CD8-positive, alpha-beta memory T cell (primary cell): ENCODE results near the gene ABHD2. TPM values are rescaled to one million over a fixed set of nuclear protein-coding genes. Genes with fewer than 3 reads are reported as not detected.
"Not testable (repeated sequence)": the region's sequence is repeated elsewhere in the genome, so short reads cannot be mapped to it uniquely, and the experiment has no call there.

ENCODE experiments used
- CTCF ChIA-PET: fragments of 350-600 bp; sonication (Branson Sonifier 250); formaldehyde crosslinking; loops from one replicate; lab custom pipeline; 2021; ENCODE audit warnings: antibody characterized with exemption; lab: Charles Lee
- POLR2A ChIA-PET: fragments of 350-600 bp; sonication (Branson Sonifier 250); formaldehyde crosslinking; loops from one replicate; lab custom pipeline; 2021; ENCODE audit warnings: antibody characterized with exemption; lab: Charles Lee
- DNase-seq, 5 donors: peaks; one replicate each; pipeline versions ENCODE4 v3.0.0 to v3.0.0-alpha.2; 2020 to 2022; ENCODE audit warnings: mixed read lengths in 1 of 5
- H3K27ac ChIP-seq: one replicate; pipeline ENCODE4 v1.7.0; 2013; ENCODE audit warnings: low read depth, mild to moderate bottlenecking, low read length, moderate library complexity
- H3K27me3 ChIP-seq: 2 replicates; pipeline ENCODE4 v1.7.0; 2013; ENCODE audit warnings: low read length, mild to moderate bottlenecking; ENCODE audit not compliant: insufficient read depth, poor library complexity, severe bottlenecking
- H3K36me3 ChIP-seq: 2 replicates; pipeline ENCODE4 v1.7.0; 2013; ENCODE audit warnings: mild to moderate bottlenecking, low read length, moderate library complexity; ENCODE audit not compliant: insufficient read depth
- H3K4me1 ChIP-seq: 2 replicates; pipeline ENCODE4 v1.7.0; 2013; ENCODE audit warnings: mild to moderate bottlenecking, low read length, moderate library complexity; ENCODE audit not compliant: insufficient read depth
- H3K4me3 ChIP-seq: 2 replicates; pipeline ENCODE4 v1.7.0; 2013; ENCODE audit warnings: mild to moderate bottlenecking, low read length
- H3K9me3 ChIP-seq: 2 replicates; pipeline ENCODE4 v1.7.0; 2013; ENCODE audit warnings: mild to moderate bottlenecking, low read length
- H3K27ac Mint-ChIP-seq, 8 donors: one replicate each; pipeline ENCODE4 v1.8.0; 2020 to 2021; ENCODE audit warnings: mixed read lengths in 8 of 8, mild to moderate bottlenecking in 6 of 8, inconsistent platforms in 3 of 8, moderate library complexity in 3 of 8
- H3K27me3 Mint-ChIP-seq, 2 donors: one replicate each; pipeline ENCODE4 v1.8.0; 2020 to 2021; ENCODE audit warnings: mixed read lengths in 2 of 2, mild to moderate bottlenecking in 1 of 2, moderate library complexity in 1 of 2
- H3K36me3 Mint-ChIP-seq, 3 donors: one replicate each; pipeline ENCODE4 v1.8.0; 2020 to 2021; ENCODE audit warnings: mixed read lengths in 3 of 3, inconsistent platforms in 1 of 3, mild to moderate bottlenecking in 1 of 3
- H3K4me1 Mint-ChIP-seq, 3 donors: one replicate each; pipeline ENCODE4 v1.8.0; 2020 to 2021; ENCODE audit warnings: mixed read lengths in 3 of 3, inconsistent platforms in 1 of 3, mild to moderate bottlenecking in 1 of 3
- H3K4me3 Mint-ChIP-seq, 7 donors: one replicate each; pipeline ENCODE4 v1.8.0; 2020 to 2021; ENCODE audit warnings: mixed read lengths in 7 of 7, mild to moderate bottlenecking in 6 of 7, moderate library complexity in 4 of 7, inconsistent platforms in 2 of 7
- H3K9me3 Mint-ChIP-seq, 5 donors: one replicate each; pipeline ENCODE4 v1.8.0; 2020 to 2022; ENCODE audit warnings: mixed read lengths in 5 of 5, mild to moderate bottlenecking in 3 of 5, moderate library complexity in 2 of 5, inconsistent platforms in 1 of 5
- polyA plus RNA-seq: library from polyadenylated mRNA; unstranded; fragments of 300-500 nt; fragmentation: Illumina TruSeq; gene quantifications from one replicate; pipeline ENCODE4 v1.2.3, GENCODE V29; 2021
- total RNA-seq, 2 experiments: library from RNA; stranded (reverse); gene quantifications; one replicate each; pipeline ENCODE4 v1.2.3, GENCODE V29; 2021

The ABHD2 gene
- total and polyA plus RNA-seq, 3 experiments from 2014 or later = 22.9 to 79.8 (median 68.7) TPM

DNA sequence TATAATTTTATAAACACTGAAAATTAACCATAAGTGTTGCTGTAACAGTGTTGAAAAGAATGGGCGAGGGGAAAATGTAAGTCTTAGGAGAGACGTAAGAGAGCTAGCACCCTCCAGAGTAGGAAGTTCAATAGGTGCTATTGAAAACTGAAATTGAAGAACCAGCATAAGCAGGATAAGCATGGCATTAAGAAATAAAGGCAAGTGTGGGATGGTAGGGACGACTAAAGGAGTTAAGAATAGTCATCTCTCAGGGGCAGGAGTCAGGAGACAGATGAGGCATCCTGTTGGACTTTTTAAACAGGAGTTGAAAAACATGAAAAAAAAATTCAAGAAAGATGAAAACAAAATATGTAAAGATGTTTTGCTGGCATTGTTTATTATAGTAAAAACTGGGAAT is 43.5 kb downstream of the ABHD2 start:
- Histone ChIP-seq H3K4me3 (no peak overlapping the region), H3K9me3 (no peaks in the 10 kb centered on the region), H3K4me1 (peaks cover 13% of the 10 kb centered on the region), H3K27ac (no peak overlapping the region), H3K27me3 (no peaks in the 10 kb centered on the region), H3K36me3 (no peaks in the 10 kb centered on the region)
- no peak for DNase-seq
- Mint-ChIP-seq H3K36me3 (peaks cover 9 to 32% (median 11%) of the 10 kb centered on the region in 3 donors), H3K27me3 (no peaks in the 10 kb centered on the region), H3K4me1 (peaks cover 27 to 44% (median 37%) of the 10 kb centered on the region in 3 donors), H3K9me3 (no peaks in the 10 kb centered on the region), H3K4me3 (no peak overlapping the region), H3K27ac (peak overlapping the region in 3 of 8 donors; percentile 4 to 36 (median 28))
- ChIA-PET POLR2A (no interaction called here), CTCF (interaction anchor here (0.9 to 2.5 kb wide), 6 partner anchors 12 to 227 kb away, joined by 3 to 8 read pairs (median 4); partner anchors contain the start of gene ABHD2)

DNA sequence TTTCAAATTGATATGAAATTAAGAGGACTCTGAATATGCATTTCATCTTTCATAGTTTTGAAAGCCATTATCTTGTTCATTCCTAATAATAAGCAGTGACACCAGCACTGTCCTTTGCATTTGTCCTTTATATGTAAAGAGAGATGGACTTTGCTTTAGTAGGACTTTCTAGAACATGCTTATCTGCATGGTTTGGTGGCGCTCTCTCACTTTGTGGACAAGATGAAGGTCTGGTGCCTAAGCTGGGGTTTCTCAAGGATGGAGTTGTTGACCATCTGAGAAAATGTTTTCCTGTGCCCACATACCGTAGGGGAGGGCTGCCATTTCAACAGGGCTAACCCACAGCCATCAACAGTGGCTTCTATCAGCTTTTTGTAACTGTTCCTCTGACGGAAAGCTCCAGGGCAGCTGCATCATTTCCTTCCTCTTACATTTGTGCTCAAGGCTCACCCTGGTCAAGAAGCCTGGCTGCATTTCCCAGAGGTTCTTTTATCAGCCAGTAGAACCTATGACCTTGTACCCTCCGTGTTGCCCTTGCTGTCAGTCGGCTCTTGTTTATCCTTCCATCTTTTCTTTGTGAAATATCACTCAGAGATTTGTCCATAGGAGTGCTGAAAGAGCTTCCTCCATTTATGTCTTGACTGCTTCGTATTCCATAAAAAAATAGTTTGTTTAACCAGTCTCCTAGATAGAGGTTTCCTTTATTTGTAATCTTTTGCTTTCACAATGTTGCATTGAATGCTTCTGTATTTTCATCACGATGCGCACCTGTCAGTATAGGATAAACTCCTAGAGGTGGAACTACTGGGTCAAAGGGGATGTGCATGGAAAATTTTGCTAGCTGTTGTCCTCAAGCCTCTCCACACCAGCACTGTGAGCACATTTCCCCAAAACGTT is 44.6 kb downstream of the ABHD2 start:
- Mint-ChIP-seq H3K36me3 (peaks cover 9 to 39% (median 11%) of the 10 kb centered on the region in 3 donors), H3K27me3 (no peaks in the 10 kb centered on the region), H3K4me3 (peak overlapping the region in 3 of 7 donors; percentile 0 to 53 (median 13)), H3K9me3 (no peaks in the 10 kb centered on the region), H3K4me1 (peaks cover 36 to 51% (median 45%) of the 10 kb centered on the region in 3 donors), H3K27ac (peak overlapping the region; percentile 11 to 85 (median 55))
- DNase-seq = peak in 1 of 5 donors; percentile 25
- CTCF ChIA-PET = interaction anchor here (0.9 to 2.5 kb wide), 6 partner anchors 13 to 228 kb away, joined by 3 to 8 read pairs (median 5); no protein-coding TSS in a partner anchor
- H3K27ac ChIP-seq = no peak overlapping the region
- no peaks in the 10 kb centered on the region for H3K9me3 ChIP-seq
- peaks cover 16% of the 10 kb centered on the region for H3K4me1 ChIP-seq
- no peaks in the 10 kb centered on the region for H3K36me3 ChIP-seq
- no peak overlapping the region for H3K4me3 ChIP-seq
- POLR2A ChIA-PET = no interaction called here
- no peaks in the 10 kb centered on the region for H3K27me3 ChIP-seq

DNA sequence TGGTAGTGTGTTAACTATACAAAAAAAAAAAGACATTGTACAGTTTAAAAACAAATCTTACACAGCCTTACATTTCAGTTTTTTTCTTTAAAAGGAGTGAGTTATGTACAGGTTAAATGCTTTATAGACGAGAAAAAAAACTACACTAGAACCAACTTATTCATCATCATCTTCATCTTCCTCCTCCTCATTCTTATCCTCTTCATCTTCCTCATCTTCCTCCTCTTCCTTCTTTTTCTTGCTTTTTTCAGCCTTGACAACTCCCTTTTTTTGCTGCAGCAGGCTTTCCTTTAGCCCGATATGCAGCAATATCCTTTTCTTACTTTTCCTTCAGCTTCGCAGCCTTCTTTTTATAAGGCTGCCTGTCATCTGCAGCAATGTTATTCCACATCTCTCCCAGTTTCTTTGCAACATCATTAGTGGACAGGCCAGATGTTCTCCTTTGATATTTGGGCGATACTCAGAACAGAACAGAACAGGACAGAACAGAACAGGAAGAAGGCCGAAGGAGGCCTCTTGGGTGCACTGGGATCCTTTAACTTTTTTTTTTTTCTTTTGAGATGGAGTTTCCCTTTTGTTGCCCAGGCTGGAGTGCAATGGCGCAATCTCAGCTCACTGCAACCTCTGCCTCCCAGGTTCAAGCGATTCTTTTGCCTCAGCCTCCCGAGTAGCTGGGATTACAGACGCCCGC is 47.3 kb downstream of the ABHD2 start:
- H3K36me3 ChIP-seq, H3K27me3 ChIP-seq, POLR2A ChIA-PET, H3K9me3 ChIP-seq, DNase-seq, H3K4me3 ChIP-seq, H3K4me3 Mint-ChIP-seq, H3K27ac ChIP-seq, H3K9me3 Mint-ChIP-seq, H3K27me3 Mint-ChIP-seq: not testable (repeated sequence)
- peak overlapping the region in 3 of 8 donors; percentile 48 to 69 (median 68) for H3K27ac Mint-ChIP-seq
- H3K4me1 Mint-ChIP-seq = peaks cover 39 to 54% (median 52%) of the 10 kb centered on the region in 3 donors
- CTCF ChIA-PET = interaction anchor here (1.1 kb wide), 1 partner anchor 36 kb away, joined by 3 read pairs; no protein-coding TSS in a partner anchor
- peaks cover 9 to 49% (median 15%) of the 10 kb centered on the region in 3 donors for H3K36me3 Mint-ChIP-seq
- peaks cover 10% of the 10 kb centered on the region for H3K4me1 ChIP-seq

DNA sequence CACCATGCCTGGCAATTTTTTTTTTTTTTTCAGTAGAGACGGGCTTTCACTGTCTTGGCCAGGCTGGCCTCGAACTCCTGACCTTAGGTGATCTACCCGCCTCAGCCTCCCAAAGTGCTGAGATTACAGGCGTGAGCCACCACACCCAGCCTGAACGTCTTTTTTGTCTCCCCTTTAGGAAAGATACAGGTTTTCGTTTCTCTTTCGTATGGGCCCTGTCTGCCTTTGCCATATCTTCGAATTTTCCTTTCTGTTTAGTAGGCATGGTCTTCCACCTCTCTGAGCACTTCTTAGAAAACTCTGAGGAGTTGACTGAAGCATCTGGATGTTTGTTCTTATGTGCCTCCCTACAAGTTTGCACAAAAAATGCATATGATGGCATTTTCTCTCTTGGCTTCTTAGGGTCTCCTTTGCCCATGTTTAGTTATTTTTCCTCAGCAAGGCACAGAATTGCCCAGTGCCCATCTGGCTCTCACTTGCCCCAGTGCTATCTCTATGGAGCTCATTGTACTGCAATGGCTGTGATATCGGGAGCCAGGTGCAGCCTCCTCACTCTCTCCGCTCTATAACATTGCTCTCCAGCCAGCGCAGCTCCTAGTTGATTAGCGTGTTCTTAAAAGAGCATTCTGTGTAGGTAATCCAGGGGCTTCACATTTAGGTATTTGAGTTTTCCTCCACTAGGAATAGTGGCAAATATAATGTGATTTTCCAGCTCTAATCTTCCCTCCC is 48.0 kb downstream of the ABHD2 start:
- Mint-ChIP-seq H3K36me3 (peaks cover 4 to 47% (median 11%) of the 10 kb centered on the region in 3 donors), H3K4me1 (peaks cover 42 to 51% (median 47%) of the 10 kb centered on the region in 3 donors), H3K27me3 (no peaks in the 10 kb centered on the region), H3K27ac (peak overlapping the region in 5 of 8 donors; percentile 19 to 96 (median 57)), H3K9me3 (no peaks in the 10 kb centered on the region), H3K4me3 (peak overlapping the region in 1 of 7 donors; percentile 12)
- ChIA-PET CTCF (interaction anchor here (1.1 kb wide), 1 partner anchor 35 kb away, joined by 3 read pairs; no protein-coding TSS in a partner anchor), POLR2A (no interaction called here)
- Histone ChIP-seq H3K27ac (no peak overlapping the region), H3K27me3 (no peaks in the 10 kb centered on the region), H3K36me3 (no peaks in the 10 kb centered on the region), H3K4me3 (no peak overlapping the region), H3K4me1 (peaks cover 10% of the 10 kb centered on the region), H3K9me3 (no peaks in the 10 kb centered on the region)
- no peak for DNase-seq

DNA sequence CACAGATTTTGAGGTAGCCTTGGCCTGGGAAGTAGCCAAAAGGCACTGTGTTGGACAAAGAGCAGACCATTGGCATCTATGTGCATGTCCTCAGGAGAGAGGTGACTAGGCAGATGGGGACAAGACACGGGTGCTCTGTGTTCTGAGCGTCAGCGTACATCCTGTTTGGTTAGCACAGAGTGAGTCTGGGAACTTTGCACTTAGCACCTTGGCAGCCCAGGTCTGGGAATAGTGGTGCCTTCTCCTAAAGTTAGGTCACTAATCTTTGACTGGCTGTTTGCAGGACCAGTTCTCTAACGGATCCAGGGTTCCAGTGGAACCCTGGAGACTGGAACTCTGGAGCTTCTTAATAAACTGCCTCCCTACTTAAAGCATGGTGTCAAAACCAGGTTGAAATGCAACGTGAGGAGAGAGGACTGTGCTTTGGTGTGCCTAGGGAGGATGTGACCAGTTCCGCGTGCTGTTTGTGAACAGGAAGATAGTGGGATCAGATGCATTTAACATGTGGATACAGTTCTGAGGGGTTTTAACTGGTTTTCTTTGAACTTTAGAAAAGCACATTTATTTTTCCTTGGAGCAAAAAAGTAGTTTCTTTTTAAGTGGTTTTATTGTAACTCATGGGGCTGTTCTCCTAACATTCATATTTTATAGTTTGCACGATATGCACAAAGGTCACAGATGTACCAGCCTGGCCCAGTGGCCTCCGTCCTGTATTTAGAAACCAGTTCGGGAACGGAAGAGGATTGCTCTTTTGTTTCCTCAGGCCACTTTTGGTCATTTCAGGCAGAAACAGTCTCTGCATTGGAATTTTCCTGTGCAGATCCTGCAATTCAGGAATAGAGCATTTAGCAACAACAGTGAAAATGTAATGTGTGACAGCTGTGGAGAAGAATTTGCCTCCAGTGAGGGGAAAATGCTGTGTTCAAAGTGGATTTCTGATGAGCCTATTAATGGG is 48.8 kb downstream of the ABHD2 start:
- DNase-seq = no peak
- no peak overlapping the region for H3K27ac ChIP-seq
- no peaks in the 10 kb centered on the region for H3K36me3 ChIP-seq
- no peak overlapping the region for H3K4me3 ChIP-seq
- no peaks in the 10 kb centered on the region for H3K9me3 ChIP-seq
- H3K27me3 ChIP-seq = no peaks in the 10 kb centered on the region
- peaks cover 43 to 45% (median 44%) of the 10 kb centered on the region in 3 donors for H3K4me1 Mint-ChIP-seq
- H3K9me3 Mint-ChIP-seq = no peaks in the 10 kb centered on the region
- ChIA-PET CTCF (interaction anchor here (1.1 kb wide), 1 partner anchor 34 kb away, joined by 3 read pairs; no protein-coding TSS in a partner anchor), POLR2A (no interaction called here)
- peak overlapping the region in 3 of 7 donors; percentile 8 to 22 (median 12) for H3K4me3 Mint-ChIP-seq
- peaks cover 10% of the 10 kb centered on the region for H3K4me1 ChIP-seq
- peaks cover 4 to 47% (median 11%) of the 10 kb centered on the region in 3 donors for H3K36me3 Mint-ChIP-seq
- H3K27me3 Mint-ChIP-seq = no peaks in the 10 kb centered on the region
- H3K27ac Mint-ChIP-seq = peak overlapping the region in 5 of 8 donors; percentile 29 to 96 (median 57)

DNA sequence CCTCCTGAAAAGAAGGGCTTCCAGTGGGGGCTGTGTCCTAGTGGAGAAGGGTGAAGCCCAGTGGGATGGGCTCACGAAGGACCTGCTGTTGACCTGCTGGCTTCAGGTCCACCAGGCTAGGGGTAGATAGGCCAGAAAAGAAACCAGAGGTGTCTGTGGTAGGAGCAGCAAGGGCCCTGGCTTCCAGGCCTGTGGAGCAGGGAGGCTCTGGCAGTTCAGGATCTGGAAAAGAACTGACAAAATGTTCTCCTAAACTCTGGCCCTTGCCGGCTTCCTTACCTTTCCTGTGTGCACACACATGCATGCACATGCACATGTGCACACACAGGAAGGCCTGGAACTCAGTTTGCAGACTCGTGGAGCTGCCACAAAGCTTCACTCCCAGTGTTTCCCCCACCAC is 49.7 kb downstream of the ABHD2 start:
- H3K4me3 ChIP-seq = no peak overlapping the region
- H3K4me3 Mint-ChIP-seq = no peak overlapping the region
- H3K9me3 Mint-ChIP-seq = no peaks in the 10 kb centered on the region
- peaks cover 43 to 49% (median 46%) of the 10 kb centered on the region in 3 donors for H3K4me1 Mint-ChIP-seq
- CTCF ChIA-PET = interaction anchor here (1.2 kb wide), 1 partner anchor 9 kb away, joined by 9 read pairs; no protein-coding TSS in a partner anchor
- peak overlapping the region in 1 of 8 donors; percentile 61 for H3K27ac Mint-ChIP-seq
- no peaks in the 10 kb centered on the region for H3K9me3 ChIP-seq
- H3K4me1 ChIP-seq = peaks cover 5% of the 10 kb centered on the region
- POLR2A ChIA-PET = no interaction called here
- H3K27me3 ChIP-seq = no peaks in the 10 kb centered on the region
- no peak for DNase-seq
- H3K27me3 Mint-ChIP-seq = no peaks in the 10 kb centered on the region
- H3K36me3 ChIP-seq = no peaks in the 10 kb centered on the region
- no peak overlapping the region for H3K27ac ChIP-seq
- peaks cover 4 to 53% (median 12%) of the 10 kb centered on the region in 3 donors for H3K36me3 Mint-ChIP-seq
